ENCODE results near the gene NAV1.

NAV1 gene

DNA sequence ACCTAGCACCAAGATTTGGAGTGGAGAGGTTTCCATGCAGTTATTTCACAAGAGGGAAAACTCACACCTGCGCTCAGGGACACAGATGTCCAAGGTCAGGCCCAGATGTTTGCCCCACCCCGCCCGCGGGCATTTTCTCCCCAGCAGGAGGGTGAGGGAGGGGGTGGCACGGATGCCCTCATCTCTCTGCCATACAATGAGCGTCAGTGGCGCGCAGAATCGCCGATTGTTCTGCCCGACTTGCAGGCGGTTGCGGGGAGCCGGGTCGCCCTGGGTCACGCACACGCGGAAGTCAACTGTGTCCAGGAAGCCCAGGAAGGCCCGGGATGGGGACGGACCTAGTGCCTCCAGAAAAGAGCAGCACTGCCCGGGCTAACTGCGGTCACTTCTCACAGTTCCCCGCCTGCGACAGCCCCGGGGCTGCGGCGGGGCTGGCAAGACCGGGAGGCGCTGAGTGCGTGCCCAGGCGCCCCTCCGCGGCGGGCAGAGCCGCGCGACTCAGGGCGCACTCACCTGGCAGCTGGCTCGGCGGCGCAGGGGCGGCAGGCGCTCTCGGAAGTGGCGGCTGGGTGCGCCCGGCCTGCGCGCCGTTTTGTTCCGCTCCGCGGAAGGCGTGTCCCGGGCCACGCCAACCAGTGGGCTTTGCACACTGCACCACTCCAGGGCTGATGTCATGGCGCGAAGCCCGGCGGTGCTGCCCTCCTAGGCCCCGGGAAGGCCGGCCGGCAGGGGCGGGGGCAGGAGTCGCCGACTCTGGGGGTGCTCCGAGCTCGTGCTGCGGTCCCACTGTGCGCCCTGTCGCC is 32.2 kb upstream of the NAV1 start, which contains the start of gene CSRP1:
TSS of gene CSRP1 (minus strand) at position 567 of the 803 bp plus-strand sequence. CDS start 10,820 bp downstream, outside the sequence.
- peaks cover 17% of the 10 kb centered on the region for H3K4me1 ChIP-seq (ENCODE audit: control insufficient read depth, low read depth, low read length)
- H3K27ac ChIP-seq (ENCODE audit: low read length) = no peak within 1 kb of the TSS
- no peaks in the 10 kb centered on the region for H3K36me3 ChIP-seq (ENCODE audit: control insufficient read depth, low read depth, low read length)
- no peak within 1 kb of the TSS for H3K4me3 ChIP-seq (ENCODE audit: low read length)
- H3K9me3 ChIP-seq (ENCODE audit: control insufficient read depth, low read depth, low read length) = no peaks in the 10 kb centered on the region
- H3K27me3 ChIP-seq (ENCODE audit: control insufficient read depth, insufficient read depth, low read length) = no peaks in the 10 kb centered on the region
- H3K9ac ChIP-seq (ENCODE audit: low read length) = no peak within 1 kb of the TSS

DNA sequence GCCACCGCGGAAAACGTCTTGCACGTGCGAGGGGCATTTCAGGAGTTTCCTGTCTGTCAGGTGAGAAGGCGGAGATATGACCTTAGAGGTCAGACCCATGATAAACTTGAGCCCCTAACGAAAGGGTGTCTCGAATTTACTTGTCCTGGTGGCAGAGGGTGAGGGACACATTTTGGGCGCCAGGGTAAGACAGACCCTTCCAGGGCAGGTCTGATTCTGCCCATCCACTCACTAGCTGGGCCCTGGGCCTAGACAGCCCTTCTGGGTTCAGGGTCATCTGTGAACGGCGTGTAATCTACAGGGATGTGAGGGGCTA is 31.6 kb upstream of the NAV1 start:
- Histone ChIP-seq H3K9me3 (ENCODE audit: control insufficient read depth, low read depth, low read length) (no peaks in the 10 kb centered on the region), H3K27ac (ENCODE audit: low read length) (no peak overlapping the region), H3K9ac (ENCODE audit: low read length) (no peak overlapping the region), H3K27me3 (ENCODE audit: control insufficient read depth, insufficient read depth, low read length) (no peaks in the 10 kb centered on the region), H3K36me3 (ENCODE audit: control insufficient read depth, low read depth, low read length) (no peaks in the 10 kb centered on the region), H3K4me3 (ENCODE audit: low read length) (no peak overlapping the region), H3K4me1 (ENCODE audit: control insufficient read depth, low read depth, low read length) (peaks cover 19% of the 10 kb centered on the region)

DNA sequence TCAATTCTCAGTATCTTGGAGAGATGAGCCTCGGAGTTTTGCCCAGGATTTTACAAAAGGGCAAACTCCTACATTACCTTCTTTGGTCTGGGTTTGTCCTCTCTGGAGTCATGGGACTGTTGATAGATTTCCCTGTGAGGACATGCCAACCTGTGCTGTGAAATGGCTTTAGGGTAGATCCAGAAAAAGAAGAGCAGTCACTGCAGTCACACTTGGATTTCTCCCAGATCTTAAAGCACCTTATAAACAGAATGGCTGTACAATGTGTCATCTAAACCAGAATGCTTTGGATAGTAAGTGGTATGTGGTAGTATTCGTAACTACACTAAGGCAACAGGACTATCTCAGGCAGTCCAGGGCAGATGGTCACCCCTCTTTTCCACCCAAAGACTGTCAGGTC is 30.1 kb upstream of the NAV1 start:
- no peak overlapping the region for H3K9ac ChIP-seq (ENCODE audit: low read length)
- H3K36me3 ChIP-seq (ENCODE audit: control insufficient read depth, low read depth, low read length) = no peaks in the 10 kb centered on the region
- H3K9me3 ChIP-seq (ENCODE audit: control insufficient read depth, low read depth, low read length) = no peaks in the 10 kb centered on the region
- H3K4me3 ChIP-seq (ENCODE audit: low read length) = no peak overlapping the region
- H3K27ac ChIP-seq (ENCODE audit: low read length) = no peak overlapping the region
- peaks cover 18% of the 10 kb centered on the region for H3K4me1 ChIP-seq (ENCODE audit: control insufficient read depth, low read depth, low read length)
- H3K27me3 ChIP-seq (ENCODE audit: control insufficient read depth, insufficient read depth, low read length) = no peaks in the 10 kb centered on the region

DNA sequence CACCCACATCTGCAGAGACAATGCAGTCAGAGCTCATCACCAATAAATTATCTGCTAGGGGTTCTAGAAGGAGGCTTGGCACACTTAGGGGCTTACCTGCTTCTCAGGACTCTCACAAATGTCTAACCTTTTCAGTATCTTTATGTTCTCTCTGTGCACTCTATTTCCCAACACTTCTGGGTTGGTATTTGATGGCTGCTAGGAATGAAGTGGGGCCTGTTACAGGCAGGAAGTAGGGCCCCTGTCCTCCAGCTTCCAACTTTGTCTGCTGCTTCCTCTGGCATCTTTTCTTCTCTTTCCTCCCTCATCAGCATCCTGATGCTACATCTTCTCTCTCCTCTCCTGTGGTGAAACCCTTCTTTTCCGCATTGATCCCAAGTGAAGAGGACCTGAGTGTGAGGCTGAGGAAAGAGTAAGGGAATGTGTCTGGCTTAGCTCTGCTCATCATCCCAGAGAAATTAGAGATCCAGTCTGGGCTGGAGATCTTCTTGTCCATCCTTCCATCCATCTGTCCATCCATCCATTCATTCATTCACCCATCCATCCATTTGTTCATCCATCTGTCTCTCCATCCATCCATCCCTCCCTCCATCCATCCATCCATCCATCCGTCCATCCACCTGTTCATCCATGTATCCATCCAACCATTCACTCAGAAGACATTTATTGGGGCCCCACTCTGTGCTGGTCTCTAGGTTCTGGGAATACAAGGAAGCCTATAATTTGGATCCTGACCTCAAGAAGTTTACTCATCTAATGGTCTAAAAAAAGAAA is 29.1 kb upstream of the NAV1 start:
- no peaks in the 10 kb centered on the region for H3K36me3 ChIP-seq (ENCODE audit: control insufficient read depth, low read depth, low read length)
- no peaks in the 10 kb centered on the region for H3K9me3 ChIP-seq (ENCODE audit: control insufficient read depth, low read depth, low read length)
- H3K4me3 ChIP-seq (ENCODE audit: low read length) = no peak overlapping the region
- no peak overlapping the region for H3K9ac ChIP-seq (ENCODE audit: low read length)
- H3K4me1 ChIP-seq (ENCODE audit: control insufficient read depth, low read depth, low read length) = peaks cover 14% of the 10 kb centered on the region
- no peak overlapping the region for H3K27ac ChIP-seq (ENCODE audit: low read length)
- H3K27me3 ChIP-seq (ENCODE audit: control insufficient read depth, insufficient read depth, low read length) = no peaks in the 10 kb centered on the region

DNA sequence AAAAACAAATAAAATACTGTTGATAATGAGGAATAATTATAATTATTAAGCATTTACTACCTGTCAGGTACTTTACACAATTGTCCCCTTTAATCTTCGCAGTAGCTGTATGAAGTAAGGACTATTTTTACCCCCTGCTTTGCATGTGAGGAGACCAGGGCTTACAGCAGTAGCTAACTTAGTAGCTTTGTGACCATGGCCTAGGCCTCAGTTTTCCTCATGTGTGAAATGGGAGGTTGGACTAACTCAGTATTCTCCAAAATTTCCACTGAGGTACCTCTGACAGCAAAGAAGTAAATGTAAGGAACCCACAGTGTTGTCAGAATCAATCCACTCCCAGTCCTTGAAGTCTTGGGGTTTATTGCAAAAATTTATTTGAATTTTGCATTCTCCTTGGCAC is 28.2 kb upstream of the NAV1 start:
- no peak overlapping the region for H3K4me3 ChIP-seq (ENCODE audit: low read length)
- H3K36me3 ChIP-seq (ENCODE audit: control insufficient read depth, low read depth, low read length) = no peaks in the 10 kb centered on the region
- no peaks in the 10 kb centered on the region for H3K27me3 ChIP-seq (ENCODE audit: control insufficient read depth, insufficient read depth, low read length)
- no peaks in the 10 kb centered on the region for H3K9me3 ChIP-seq (ENCODE audit: control insufficient read depth, low read depth, low read length)
- no peak overlapping the region for H3K9ac ChIP-seq (ENCODE audit: low read length)
- peaks cover 13% of the 10 kb centered on the region for H3K4me1 ChIP-seq (ENCODE audit: control insufficient read depth, low read depth, low read length)
- H3K27ac ChIP-seq (ENCODE audit: low read length) = no peak overlapping the region

DNA sequence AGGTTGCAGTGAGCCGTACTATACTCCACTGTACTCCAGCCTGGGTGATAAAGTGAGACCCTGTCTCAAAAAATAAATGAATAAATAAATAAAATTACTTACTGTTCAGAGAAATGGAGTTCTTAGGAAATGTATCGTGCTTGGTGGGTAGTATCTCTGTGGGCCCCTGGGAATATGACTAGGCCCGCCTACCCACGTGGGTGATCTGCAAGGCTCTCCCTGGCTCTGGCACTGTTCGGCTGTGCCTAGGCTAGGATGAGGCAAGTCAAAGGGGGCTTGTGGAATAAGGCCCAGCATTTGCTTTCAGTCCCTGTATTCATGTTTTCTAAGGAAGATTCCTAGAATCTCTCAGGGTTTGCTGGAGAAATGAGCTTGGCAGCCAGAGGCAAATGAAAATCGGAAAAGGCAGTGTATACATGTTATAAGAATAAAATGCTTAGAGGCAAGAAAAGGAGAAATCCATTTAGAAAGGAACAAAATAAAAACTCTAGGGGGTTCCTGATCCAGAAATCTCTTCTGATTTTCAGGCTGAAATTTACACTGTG is 27.5 kb upstream of the NAV1 start:
- no peak overlapping the region for H3K4me3 ChIP-seq (ENCODE audit: low read length)
- H3K27me3 ChIP-seq (ENCODE audit: control insufficient read depth, insufficient read depth, low read length) = no peaks in the 10 kb centered on the region
- no peak overlapping the region for H3K27ac ChIP-seq (ENCODE audit: low read length)
- H3K9me3 ChIP-seq (ENCODE audit: control insufficient read depth, low read depth, low read length) = no peaks in the 10 kb centered on the region
- peaks cover 11% of the 10 kb centered on the region for H3K4me1 ChIP-seq (ENCODE audit: control insufficient read depth, low read depth, low read length)
- no peaks in the 10 kb centered on the region for H3K36me3 ChIP-seq (ENCODE audit: control insufficient read depth, low read depth, low read length)
- H3K9ac ChIP-seq (ENCODE audit: low read length) = no peak overlapping the region

DNA sequence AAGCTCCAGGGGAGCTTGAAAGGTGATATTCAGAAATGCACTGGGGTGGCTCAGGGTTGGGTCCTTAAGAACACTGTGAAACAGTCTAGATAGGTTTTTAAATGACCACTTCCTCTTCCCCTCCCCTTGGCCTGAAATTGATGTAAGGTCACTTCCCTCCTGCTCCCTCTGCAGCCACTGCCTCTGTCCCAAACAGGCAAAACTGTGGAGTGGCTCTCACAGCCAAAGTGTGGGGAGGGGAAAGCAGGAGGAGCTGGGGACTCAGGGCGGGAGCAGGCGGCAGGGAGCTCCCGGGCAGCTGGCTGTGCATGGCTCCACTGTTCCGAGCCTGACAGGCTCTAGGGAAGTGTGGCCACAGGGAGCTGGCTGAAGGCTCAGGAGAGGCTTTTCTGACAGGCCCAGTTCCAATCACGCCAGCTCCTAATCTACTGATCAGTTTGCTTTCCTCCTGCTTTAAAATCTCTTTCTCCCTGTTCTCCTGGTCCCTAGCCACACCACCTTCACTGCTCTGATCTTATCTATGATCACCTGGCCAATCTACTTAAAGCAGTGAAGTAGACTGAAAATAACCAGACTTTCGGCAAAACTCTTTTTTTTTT is 26.9 kb upstream of the NAV1 start:
- H3K27me3 ChIP-seq (ENCODE audit: control insufficient read depth, insufficient read depth, low read length) = no peaks in the 10 kb centered on the region
- H3K4me1 ChIP-seq (ENCODE audit: control insufficient read depth, low read depth, low read length) = peaks cover 11% of the 10 kb centered on the region
- H3K9me3 ChIP-seq (ENCODE audit: control insufficient read depth, low read depth, low read length) = no peaks in the 10 kb centered on the region
- H3K27ac ChIP-seq (ENCODE audit: low read length) = no peak overlapping the region
- H3K4me3 ChIP-seq (ENCODE audit: low read length) = no peak overlapping the region
- no peaks in the 10 kb centered on the region for H3K36me3 ChIP-seq (ENCODE audit: control insufficient read depth, low read depth, low read length)
- no peak overlapping the region for H3K9ac ChIP-seq (ENCODE audit: low read length)

DNA sequence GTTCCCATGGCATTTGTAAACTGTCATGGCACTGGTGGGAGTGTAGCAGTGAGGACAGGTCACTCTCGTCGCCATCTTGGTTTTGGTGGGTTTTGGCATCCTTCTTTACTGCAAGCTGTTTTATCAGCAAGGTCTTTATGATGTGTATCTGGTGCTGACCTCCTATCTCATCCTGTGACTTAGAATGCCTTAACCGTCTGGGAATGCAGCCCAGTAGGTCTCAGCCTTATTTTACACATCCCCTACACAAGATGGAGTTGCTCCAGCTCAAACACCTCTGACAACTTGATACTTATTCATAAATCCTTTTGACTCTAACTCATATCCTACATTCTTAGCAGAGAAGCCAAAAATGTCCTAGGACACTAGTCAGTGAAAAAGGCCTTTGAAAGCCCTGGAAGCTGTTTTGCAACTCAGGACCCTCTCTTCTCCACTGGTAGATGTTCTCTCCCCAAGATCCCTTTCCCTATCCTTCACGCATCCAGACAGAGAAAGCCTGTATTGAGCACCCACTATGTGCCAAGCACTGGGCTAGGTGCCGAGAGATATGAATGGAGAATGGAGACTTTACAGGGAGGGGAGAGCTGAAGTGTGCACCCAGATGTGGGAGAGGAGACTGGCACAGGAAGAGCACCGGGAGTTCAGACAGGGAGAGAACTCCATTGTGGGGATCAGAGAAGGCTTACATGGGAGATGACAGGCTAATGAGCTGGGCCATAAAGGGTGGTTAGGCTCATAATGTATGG is 25.3 kb upstream of the NAV1 start:
- peaks cover 11% of the 10 kb centered on the region for H3K4me1 ChIP-seq (ENCODE audit: control insufficient read depth, low read depth, low read length)
- no peak overlapping the region for H3K27ac ChIP-seq (ENCODE audit: low read length)
- H3K9ac ChIP-seq (ENCODE audit: low read length) = no peak overlapping the region
- no peaks in the 10 kb centered on the region for H3K27me3 ChIP-seq (ENCODE audit: control insufficient read depth, insufficient read depth, low read length)
- no peaks in the 10 kb centered on the region for H3K36me3 ChIP-seq (ENCODE audit: control insufficient read depth, low read depth, low read length)
- no peaks in the 10 kb centered on the region for H3K9me3 ChIP-seq (ENCODE audit: control insufficient read depth, low read depth, low read length)
- H3K4me3 ChIP-seq (ENCODE audit: low read length) = no peak overlapping the region

DNA sequence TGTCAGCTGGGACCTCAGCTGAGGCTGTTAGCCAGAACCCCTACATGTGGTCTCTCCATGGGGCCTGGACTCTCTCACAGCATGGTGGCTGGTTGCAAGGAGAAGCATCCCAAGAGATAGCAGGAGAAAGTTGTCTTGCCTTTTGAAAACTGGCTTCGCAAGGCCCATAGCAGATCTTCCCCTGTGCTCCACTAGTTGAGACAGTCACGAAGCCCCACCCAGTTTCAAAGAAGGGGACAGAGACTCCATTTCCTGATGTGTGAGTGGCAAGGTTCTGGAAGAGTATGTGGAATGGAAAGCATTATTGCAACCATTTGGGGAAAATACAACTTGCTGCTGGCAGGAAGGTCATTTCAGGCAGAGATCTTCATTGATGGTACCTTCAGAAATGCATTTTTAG is 24.5 kb upstream of the NAV1 start:
- Histone ChIP-seq H3K9me3 (ENCODE audit: control insufficient read depth, low read depth, low read length) (no peaks in the 10 kb centered on the region), H3K9ac (ENCODE audit: low read length) (no peak overlapping the region), H3K27ac (ENCODE audit: low read length) (no peak overlapping the region), H3K4me3 (ENCODE audit: low read length) (no peak overlapping the region), H3K27me3 (ENCODE audit: control insufficient read depth, insufficient read depth, low read length) (no peaks in the 10 kb centered on the region), H3K36me3 (ENCODE audit: control insufficient read depth, low read depth, low read length) (no peaks in the 10 kb centered on the region), H3K4me1 (ENCODE audit: control insufficient read depth, low read depth, low read length) (peaks cover 11% of the 10 kb centered on the region)

DNA sequence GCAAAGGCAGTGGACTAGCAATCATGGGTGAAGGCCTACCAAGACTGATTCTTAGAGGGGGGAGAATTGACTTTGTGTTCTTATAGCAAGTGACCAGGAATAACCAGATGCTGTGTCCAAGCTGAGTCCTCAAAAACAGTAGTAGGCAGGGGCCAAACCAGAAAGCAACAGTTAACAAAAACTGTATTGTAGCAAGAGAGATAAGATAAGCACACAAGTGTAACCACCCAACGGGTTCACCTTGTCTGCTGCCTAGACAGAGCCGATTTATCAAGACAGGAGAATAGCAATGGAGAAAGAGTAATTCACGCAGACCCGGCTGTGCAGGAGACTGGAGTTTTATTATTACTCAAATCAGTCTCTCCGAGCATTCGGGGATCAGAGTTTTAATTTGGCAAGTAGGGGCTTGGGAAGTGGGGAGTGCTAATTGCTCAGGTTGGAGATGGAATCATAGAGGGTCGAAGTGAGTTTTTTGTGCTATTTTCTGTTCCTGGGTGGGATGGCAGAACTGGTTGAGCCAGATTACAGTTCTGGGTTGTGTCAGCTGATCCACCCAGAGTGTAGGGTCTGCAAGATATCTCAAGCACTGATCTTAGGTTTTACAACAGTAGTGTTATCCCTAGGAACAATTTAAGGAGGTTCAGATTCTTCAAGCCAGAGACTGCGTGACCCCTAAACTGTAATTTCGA is 23.7 kb upstream of the NAV1 start:
- no peaks in the 10 kb centered on the region for H3K27me3 ChIP-seq (ENCODE audit: control insufficient read depth, insufficient read depth, low read length)
- no peak overlapping the region for H3K4me3 ChIP-seq (ENCODE audit: low read length)
- no peaks in the 10 kb centered on the region for H3K36me3 ChIP-seq (ENCODE audit: control insufficient read depth, low read depth, low read length)
- H3K4me1 ChIP-seq (ENCODE audit: control insufficient read depth, low read depth, low read length) = peaks cover 11% of the 10 kb centered on the region
- H3K9ac ChIP-seq (ENCODE audit: low read length) = no peak overlapping the region
- no peaks in the 10 kb centered on the region for H3K9me3 ChIP-seq (ENCODE audit: control insufficient read depth, low read depth, low read length)
- H3K27ac ChIP-seq (ENCODE audit: low read length) = no peak overlapping the region

DNA sequence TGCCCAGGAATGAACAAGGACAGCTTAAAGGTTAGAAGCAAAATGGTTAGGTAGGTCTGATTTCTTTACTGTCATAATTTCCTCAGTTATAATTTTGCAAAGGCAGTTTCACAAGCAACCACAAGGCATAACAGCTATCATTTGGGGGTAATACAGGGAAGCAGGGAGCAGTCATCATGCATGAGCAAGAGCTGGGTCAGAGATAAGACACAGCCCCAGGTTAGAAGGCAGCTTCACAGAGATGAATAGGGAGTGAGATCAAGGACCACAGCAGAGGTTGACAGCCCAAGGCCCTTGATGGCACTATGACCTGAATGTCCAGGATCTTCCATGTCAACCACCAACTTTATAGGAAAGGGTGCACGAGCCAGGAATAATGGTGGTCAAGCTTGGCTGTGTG is 23.0 kb upstream of the NAV1 start:
- no peaks in the 10 kb centered on the region for H3K27me3 ChIP-seq (ENCODE audit: control insufficient read depth, insufficient read depth, low read length)
- H3K9ac ChIP-seq (ENCODE audit: low read length) = no peak overlapping the region
- H3K36me3 ChIP-seq (ENCODE audit: control insufficient read depth, low read depth, low read length) = no peaks in the 10 kb centered on the region
- H3K4me3 ChIP-seq (ENCODE audit: low read length) = no peak overlapping the region
- H3K4me1 ChIP-seq (ENCODE audit: control insufficient read depth, low read depth, low read length) = peaks cover 11% of the 10 kb centered on the region
- H3K27ac ChIP-seq (ENCODE audit: low read length) = no peak overlapping the region
- no peaks in the 10 kb centered on the region for H3K9me3 ChIP-seq (ENCODE audit: control insufficient read depth, low read depth, low read length)
